ENCODE results near the gene RPLP2.
A peak's percentile ranks its signal among the peaks of the same experiment; 100 is the strongest.

Gene RPLP2

DNA sequence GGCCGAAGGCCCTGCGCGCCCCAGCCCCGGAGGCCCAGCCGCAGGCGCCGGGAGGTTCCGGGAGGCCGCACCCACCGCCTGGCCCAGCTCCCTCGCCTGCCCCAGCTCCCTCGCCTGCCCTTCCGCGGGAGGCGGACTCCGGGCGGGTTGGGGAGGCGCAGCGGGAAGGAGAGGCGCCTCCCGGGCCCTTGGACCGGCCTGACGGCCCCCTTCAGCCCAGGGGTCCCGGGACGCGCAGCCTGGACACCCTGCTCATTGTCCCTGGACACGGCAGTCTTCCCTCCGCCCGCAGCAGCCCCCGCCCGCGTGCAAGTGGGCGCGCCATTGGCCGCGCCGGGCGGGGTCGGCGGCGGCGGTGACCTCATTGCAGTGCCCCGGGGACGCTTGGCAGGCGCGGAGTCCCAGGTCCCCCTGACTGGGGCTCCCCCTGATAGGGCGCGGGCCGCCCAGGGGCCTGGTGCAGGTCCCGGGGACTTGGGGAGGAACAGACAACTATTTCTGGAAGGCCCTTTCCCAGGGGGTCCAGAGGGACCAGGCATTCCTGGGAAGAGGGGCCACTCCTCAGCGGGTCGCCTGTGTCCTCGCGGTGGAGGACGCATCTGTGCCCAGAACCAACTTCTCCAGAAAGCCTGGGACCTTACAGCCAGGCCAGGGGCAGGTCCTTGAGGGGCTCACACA lies 23.5 kb downstream of the RPLP2 start:
- DNase-seq (ENCODE audit: low read depth, low spot score), result no peak
- H3K27ac ChIP-seq, result peak overlapping the region; percentile 96

DNA sequence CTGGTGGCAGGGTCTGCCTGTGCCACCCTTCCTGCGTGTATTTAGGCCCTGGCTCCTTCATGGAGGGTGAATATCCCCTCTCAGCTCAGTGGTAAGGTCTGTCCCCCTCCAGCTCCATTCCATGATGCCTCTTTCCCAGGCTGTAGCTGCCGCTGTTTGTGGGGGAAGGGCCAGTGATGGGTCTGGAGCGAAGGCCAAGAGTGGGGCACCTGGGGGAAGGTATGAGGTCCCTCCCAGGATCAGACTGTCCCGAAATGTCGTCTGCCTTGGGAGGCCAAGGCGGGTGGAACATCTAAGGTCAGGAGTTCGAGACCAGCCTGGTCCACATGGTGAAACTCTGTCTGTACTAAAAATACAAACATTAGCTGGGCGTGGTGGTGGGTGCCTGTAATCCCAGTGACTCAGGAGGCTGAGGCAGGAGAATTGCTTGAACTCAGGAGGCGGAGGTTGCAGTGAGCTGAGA lies 24.1 kb downstream of the RPLP2 start:
- peak overlapping the region; percentile 96 for H3K27ac ChIP-seq
- DNase-seq (ENCODE audit: low read depth, low spot score), result no peak

DNA sequence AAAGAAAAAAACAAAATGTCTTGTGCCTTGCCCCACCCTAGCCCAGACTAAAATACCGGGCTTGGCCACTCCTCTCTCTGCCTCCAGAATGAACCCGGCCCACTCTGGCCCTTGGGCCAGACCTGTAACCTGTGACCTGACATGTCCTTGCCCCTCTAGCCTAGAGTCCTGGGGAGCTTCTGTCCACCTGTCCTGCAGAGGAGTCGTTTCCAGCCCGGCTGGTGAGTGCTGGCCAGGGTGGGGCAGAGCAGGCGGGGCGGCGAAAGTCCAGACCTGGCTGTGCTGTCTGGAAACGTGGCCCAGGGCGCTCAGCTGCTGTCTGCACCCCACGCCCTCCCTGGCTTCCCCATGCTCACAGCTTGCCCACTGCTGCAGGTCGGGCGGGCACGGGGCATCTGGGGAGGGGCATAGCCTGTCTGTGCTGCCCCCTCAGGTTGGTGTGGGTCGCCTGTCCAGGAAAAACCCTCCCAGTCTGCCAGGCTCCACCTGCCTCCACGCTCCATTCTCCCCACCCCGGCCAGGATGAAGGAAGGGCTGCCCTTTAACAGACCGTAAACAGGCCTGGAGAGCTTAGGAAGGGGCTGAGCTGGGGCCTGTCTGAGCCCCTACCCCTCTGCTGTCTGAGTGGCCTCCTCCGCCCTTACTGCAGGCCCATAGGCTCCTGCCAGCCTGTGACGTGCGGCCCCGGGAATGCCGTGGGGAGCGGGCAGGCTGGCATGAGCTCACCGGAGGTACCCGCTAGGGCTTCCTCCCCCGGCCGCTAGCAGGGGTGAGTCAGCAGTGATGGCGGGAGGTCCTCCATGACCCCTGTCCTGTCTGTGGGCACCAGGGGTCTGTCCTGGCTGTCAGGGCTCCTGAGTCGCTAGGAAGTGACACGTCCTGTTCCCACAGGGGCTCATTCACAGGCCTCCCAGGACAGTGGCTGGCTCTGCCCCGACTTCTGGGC lies 24.9 kb downstream of the RPLP2 start:
- peak; percentile 77 for DNase-seq (ENCODE audit: low read depth, low spot score)
- H3K27ac ChIP-seq, result peak overlapping the region; percentile 96

DNA sequence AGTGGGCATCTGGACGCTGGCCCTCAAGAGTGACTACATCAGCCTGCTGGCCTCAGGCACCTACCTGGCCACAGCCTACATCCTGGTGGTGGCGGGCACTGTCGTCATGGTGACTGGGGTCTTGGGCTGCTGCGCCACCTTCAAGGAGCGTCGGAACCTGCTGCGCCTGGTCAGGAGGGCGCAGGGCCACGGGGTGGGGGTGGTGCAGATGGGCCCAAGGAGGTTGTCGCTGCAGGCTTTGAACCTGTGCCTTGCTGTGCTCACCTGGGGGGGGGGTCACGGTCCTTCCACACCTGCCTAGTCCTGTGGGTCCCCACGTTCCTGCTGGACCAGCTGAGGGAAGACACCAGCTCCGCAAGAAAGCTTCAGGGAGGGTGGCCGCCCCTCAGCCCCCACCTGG lies 26.5 kb downstream of the RPLP2 start:
- H3K27ac ChIP-seq, result peak overlapping the region; percentile 96
- DNase-seq (ENCODE audit: low read depth, low spot score), result no peak

DNA sequence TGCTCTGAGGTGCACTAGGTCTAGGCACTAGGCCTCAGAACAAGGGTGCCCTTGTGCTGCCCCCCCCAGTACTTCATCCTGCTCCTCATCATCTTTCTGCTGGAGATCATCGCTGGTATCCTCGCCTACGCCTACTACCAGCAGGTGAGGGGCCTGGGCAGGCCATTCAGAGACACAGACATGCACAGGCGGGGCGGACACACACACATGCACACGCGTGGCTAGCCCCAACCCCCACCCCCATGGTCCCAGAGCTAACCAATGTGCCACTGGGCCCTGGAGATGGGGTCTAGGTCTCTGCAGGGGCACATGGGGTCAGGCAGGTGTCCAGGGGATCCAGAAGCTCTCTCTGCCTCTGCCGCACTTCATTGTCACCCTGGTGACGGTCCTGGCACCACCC lies 26.9 kb downstream of the RPLP2 start:
- no peak for DNase-seq (ENCODE audit: low read depth, low spot score)

DNA sequence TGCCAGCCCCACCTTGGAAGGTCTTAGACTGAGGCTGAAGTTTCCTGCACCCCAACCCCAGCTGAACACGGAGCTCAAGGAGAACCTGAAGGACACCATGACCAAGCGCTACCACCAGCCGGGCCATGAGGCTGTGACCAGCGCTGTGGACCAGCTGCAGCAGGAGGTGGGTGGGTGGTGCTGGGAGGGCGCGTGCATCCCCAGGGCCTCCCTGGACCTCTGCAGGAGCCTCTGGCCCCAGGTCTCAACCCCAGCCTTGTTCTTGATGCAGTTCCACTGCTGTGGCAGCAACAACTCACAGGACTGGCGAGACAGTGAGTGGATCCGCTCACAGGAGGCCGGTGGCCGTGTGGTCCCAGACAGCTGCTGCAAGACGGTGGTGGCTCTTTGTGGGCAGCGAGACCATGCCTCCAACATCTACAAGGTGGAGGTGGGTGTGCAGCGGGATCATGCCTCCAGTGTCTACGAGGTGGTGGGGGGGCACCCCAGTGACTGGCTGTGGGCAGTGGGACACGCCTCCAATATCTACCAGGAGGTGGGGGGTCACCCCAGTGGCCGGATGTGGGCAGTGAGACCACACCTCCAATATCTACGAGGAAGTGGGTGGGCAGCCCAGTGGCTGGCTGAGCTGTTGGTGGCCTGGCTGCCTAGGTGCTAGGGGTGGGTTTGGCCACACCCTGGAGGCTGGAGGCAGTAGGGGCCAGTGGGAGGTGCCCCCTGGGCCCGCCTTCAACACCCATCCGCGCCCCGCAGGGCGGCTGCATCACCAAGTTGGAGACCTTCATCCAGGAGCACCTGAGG lies 27.6 kb downstream of the RPLP2 start:
- peak overlapping the region; percentile 11 for H3K27ac ChIP-seq
- no peak for DNase-seq (ENCODE audit: low read depth, low spot score)

More for the DNA sequence above, 26.9 kb downstream of the RPLP2 start:
- H3K27ac ChIP-seq, result peak overlapping the region; percentile 11

DNA sequence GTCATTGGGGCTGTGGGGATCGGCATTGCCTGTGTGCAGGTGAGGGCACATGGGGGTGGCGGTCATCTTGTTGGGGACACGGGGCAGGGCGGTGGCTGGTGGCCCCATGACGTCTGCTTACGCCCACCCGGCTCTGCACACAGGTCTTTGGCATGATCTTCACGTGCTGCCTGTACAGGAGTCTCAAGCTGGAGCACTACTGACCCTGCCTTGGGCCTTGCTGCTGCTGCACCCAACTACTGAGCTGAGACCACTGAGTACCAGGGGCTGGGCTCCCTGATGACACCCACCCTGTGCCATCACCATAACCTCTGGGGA lies 28.2 kb downstream of the RPLP2 start:
- H3K27ac ChIP-seq, result no peak overlapping the region
- no peak for DNase-seq (ENCODE audit: low read depth, low spot score)

DNA sequence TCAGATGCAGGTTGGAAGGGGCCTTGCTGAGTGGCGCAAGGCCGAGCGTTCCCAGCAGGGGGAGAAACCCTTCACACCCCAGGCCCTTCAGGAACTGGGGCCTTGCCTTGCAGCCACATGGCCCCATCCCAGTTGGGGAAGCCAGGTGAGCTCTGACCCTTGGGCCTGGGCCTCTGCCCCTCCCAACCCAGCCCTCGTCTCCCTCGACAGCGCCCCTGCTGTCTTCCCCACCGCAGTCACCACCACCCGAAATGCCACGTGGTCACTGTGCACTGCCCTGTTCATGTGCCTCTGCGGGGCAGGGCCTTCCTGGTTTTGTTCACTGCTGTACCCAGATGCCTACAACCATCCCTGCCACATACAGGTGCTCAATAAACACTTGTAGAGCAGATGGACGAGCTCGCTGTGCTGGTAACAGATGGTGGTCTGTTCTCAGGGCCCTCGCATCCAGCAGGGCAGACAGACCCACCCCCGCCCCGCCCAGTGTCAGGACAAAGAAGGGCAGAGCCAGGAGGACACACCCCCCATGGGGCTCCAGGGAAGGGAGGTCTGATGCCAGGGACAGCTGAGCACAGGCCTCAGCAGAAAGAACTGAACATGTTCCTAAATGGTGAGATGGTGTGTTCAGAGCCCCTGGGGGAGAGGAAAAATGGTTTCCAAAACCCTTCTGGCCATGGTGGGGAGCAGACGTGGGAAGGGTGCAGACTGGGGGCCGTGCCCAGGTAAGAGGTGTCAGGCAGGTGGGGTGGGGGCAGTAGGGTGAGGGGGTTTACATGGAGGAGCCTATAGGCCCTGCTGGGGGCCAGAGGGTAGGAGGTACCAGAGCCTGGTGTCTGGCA lies 28.9 kb downstream of the RPLP2 start:
- peak overlapping the region; percentile 85 for H3K27ac ChIP-seq
- no peak for DNase-seq (ENCODE audit: low read depth, low spot score)

DNA sequence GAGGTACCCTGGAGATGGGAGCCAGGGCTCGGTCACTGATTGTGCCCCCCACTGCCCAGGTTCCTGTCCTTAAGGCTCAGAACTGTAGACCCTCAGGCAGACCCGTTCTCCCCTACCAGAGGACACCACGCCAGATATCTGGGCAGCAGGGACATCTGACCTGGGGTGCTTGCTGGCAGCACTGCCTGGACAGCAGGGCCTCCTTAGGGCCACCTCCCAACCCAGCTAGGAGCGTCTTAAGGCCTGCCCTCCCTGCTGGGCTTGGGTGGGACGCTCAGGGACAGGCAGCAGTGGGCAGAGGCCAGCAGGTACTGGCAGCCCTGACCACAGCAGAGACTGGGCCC lies 29.5 kb downstream of the RPLP2 start:
- DNase-seq (ENCODE audit: low read depth, low spot score), result no peak
- H3K27ac ChIP-seq, result peak overlapping the region; percentile 85

DNA sequence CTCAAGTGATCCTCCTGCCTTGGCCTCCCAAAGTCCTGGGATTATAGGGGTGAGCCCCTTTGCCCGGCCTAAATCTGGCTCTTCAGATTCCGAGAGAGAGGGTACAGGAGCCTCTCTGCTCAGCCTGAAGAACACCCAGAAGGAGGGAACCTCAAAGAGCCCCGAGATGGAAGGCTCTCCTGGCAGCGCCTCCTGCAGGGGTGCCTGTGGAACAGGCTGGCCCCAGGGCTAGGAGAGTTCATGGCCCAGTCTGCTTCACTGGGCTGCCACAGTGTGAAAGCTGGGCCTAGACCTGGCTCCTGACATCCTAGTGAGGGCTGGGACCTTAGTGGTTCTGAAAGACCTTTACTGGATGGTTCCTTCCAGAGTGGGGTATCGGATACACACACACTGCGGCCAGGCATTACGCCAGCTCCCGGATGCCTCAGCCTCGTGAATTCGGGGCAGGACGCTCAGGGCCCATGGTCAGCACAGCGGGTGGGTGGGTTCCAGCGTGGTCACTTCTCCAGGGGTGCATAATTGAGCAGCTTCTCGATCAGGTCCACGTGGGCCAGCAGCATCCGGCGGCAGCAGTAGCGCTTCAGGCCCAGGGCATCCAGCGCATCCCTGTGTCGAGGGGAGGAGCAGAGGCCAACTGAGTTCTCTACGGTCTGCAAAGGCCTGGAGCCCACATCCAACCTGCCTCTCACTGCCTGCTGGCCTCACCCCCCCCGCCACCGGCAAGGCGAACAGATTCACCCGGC lies 30.3 kb downstream of the RPLP2 start:
- H3K27ac ChIP-seq, result peak overlapping the region; percentile 85
- DNase-seq (ENCODE audit: low read depth, low spot score), result no peak

DNA sequence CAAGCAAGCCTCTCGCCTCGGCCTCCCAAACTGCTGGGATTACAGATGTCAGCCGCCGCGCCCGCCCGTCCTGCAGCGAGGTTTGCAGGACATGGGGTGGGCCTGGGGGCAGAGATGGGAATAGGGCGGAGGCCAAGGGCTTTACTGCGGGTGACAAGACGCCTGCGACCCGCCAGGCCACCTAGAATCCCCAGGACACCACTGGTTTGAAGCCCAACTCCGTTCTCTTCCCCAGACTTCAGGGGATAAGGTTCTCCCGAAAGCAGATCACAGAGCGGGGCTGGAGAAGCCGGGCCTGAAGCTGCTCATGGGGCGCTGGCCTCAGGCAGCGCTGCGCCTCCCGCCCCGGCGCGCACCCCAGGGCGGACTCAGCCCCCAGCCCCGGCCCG lies 32.2 kb downstream of the RPLP2 start:
- H3K27ac ChIP-seq, result peak overlapping the region; percentile 85
- no peak for DNase-seq (ENCODE audit: low read depth, low spot score)

DNA sequence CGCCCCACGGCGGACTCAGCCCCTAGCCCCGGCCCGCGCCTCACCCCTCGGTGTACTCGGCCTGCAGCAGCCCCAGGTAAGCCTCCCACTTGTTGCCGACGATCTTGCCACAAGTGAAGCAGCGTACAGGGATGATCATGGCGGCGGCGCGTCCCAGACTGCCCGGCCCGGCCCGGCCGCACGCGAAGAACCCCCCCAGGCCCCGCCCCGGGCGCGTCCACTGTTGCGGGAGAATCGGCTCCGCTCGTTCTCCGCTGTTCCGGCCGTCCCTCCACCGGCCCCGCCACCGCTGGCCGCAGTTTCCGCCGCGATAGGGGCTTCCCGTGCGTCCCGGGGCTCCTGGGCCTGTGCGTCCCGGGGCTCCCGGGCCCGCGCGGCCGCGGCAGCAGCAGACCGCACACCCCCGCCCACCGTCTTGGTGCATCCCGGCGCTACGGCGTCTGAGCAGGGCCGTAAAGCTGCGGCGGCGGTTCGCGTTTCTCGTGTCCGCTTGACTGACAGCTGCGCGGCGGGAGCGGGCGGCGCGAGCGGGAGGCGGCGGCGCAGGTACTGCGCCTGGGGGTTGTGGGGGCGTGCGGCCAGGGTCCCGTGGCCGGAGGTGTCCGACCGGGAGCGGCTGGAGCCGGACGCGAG lies 32.7 kb downstream of the RPLP2 start, which contains the start of the genes POLR2L and TSPAN4:
TSS of gene POLR2L (minus strand) at position 160 of the 633 bp plus-strand sequence. CDS start at position 139, 21 bp downstream.
TSS of gene TSPAN4 (plus strand) at position 483 of the 633 bp plus-strand sequence. CDS start 7,453 bp downstream, outside the sequence.
- DNase-seq (ENCODE audit: low read depth, low spot score), result peak; percentile 59

DNA sequence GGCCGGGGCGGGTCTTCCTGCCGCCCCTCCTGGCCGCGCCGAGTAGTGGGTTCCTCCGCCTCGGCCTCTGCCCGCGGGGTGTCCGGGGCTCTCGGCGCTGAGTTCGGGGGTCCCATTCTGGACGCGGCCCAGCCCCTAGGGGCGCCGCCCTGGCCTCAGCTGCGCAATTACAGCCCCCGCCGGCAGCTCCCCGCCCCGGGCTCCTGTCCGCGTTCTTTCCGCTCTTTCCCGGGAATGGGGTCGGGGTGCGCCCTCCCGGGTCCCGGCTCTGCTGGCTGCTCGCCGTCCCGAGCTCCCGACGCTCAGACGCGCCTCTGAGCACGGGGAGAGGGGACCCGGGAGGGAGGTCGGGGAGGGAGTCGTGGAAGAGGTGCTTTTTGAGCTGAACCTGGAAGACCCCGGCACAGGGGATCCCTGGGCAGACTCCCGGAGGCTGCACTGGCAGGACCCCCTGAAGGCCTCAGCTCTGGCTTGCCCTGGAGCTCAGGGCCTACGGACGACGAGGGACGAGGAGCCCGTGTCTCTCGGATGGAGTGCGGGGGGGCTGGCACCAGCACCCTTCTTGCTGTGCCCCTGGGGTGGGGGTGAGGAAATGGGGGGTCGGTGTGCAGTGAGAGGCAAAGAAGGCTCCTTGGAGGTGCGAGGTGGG lies 33.4 kb downstream of the RPLP2 start:
- DNase-seq (ENCODE audit: low read depth, low spot score), result no peak
- H3K27ac ChIP-seq, result peak overlapping the region; percentile 85

More for the DNA sequence above, 32.7 kb downstream of the RPLP2 start, which contains the start of the genes POLR2L and TSPAN4:
- H3K27ac ChIP-seq, result peak within 1 kb of the TSS; percentile 85

DNA sequence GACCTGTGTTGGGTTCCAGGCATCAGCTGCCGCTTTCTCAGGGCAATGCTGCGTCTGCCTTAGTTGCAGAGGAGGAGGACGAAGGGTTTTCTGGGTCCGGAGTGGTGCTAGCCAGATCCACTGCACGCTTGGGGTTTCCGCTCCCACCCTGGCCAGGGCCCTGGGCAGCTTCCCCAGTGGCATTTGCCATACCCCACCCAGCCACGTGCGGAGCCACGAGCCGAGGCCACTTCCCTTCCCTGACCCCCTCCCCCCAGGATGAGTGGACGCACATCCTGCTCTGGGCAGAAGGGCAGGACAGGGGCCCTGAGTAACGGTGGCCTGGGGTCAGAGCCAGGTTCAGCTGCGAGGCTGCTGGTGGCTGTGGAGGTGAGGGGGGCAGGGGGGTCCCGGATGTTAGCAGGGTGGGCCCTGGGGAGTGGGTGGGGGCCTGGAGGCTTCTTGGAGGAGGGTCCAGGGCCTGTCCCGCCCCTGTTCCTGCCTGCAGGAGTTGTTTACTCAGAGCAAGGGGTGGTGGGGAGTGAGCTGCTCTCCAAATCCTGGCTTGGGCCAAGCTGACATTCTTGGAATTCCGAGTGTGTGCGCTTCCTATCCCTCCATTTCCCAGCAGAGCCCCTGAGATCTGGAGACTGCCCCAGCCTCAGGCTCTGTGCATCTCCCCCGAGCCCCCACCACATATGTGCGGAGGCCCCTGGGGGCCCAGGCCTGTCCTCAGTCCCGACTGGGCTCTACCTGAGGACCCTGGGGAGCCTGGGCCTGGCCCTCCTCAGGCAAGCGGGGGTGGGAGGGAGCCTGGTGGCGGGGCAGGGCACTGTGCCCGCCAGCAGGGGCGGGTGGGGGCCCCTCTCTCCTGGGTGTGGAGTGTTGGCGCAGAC lies 34.3 kb downstream of the RPLP2 start:
- peak overlapping the region; percentile 85 for H3K27ac ChIP-seq
- no peak for DNase-seq (ENCODE audit: low read depth, low spot score)

DNA sequence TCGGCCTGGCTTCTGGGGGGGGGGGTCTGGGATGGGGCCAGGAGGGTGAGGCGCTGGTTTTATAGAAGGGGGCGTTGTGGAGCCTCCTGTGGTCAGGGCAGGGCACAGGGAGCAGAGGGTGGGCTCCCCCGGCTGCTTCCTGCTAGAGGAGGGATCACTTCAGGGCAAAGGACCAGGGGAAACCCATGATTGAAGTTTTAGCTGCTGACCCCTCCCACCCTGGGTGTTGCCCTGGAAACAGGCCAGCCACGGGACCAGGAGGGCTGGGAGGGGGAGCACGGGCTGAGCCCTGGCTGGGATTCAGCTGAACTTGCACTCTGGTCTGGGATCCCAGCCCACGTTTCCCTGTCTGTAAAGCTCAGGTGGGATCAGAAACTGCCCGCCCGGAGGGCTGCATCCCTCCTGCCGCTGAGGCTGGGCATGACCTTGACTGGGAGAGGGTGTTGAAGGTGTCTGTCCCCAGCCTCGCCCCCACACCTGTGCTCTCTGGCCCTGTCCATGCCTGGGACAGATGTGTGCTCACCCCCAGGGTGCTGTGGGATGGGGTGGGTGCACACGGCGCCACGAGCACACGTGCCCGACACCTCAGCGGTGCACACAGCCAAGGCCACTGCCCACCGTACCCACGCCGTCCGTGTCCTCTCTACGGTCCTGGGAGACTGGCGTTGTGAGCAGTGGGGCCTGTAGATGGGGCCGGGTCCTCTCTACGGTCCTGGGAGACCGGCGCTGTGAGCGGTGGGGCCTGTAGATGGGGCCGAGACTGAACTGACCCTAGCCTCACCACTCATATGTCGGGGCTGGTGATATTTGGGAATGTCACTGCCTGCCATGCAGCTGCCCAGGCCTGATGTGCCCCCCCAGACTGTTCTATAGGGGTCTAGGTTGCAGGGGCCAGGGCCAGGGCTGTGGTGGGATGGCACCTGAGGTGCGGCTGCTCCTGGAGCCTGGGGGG lies 35.2 kb downstream of the RPLP2 start:
- H3K27ac ChIP-seq, result peak overlapping the region; percentile 85
- no peak for DNase-seq (ENCODE audit: low read depth, low spot score)
